ENCODE results near the gene RAP1GDS1.

GRCh38 chr4:98242063-98242462, 19.1 kb upstream of the RAP1GDS1 start:
- TF ChIP-seq CTCF (conservative IDR thresholded peaks at IDR 0.05) (no peak), EZH2 (IDR thresholded peaks at IDR 0.05; ENCODE audit: low read depth) (no peak)

All from PC-9 (cell line).